MM.1S (cell line): ENCODE results near the gene ZNF593OS.
A peak's percentile ranks its signal among the peaks of the same experiment; 100 is the strongest.

Experiments used
- DNase-seq: peaks from one replicate; pipeline ENCODE4 v3.0.0-alpha.2; 2015
- H2AFZ ChIP-seq: fragments of 300-600 bp; sonication (generic); 2 replicates; pipeline ENCODE4 v1.6.0; 2016; ENCODE audit warnings: antibody characterized with exemption, low read length
- H3F3A ChIP-seq: fragments of 300-600 bp; sonication (generic); 2 replicates; pipeline ENCODE4 v1.6.1; 2016; ENCODE audit warnings: mild to moderate bottlenecking, antibody characterized with exemption, low read length, moderate library complexity, mixed read lengths; ENCODE audit not compliant: insufficient read depth
- H3K27ac ChIP-seq: fragments of 300-600 bp; sonication (generic); 2 replicates; pipeline ENCODE4 v1.5.1; 2016; ENCODE audit warnings: mild to moderate bottlenecking, low read length
- H3K27me3 ChIP-seq: fragments of 300-600 bp; sonication (generic); replicated peaks from 2 replicates; pipeline ENCODE4 v1.6.0; 2016; ENCODE audit warnings: low read length; ENCODE audit not compliant: insufficient read depth
- H3K36me3 ChIP-seq: fragments of 300-600 bp; sonication (generic); replicated peaks from 2 replicates; pipeline ENCODE4 v1.6.1; 2016; ENCODE audit warnings: mild to moderate bottlenecking, low read length, mixed read lengths; ENCODE audit not compliant: insufficient read depth
- H3K4me1 ChIP-seq: fragments of 300-600 bp; sonication (generic); 2 replicates; pipeline ENCODE4 v1.6.1; 2016; ENCODE audit warnings: low read length, mixed read lengths
- H3K4me2 ChIP-seq: fragments of 300-600 bp; sonication (generic); 2 replicates; pipeline ENCODE4 v1.6.0; 2016; ENCODE audit warnings: low read depth, low read length
- H3K4me3 ChIP-seq: fragments of 300-600 bp; sonication (generic); 2 replicates; pipeline ENCODE4 v1.5.1; 2016; ENCODE audit warnings: low read length, mixed read lengths
- H3K79me2 ChIP-seq: fragments of 300-600 bp; sonication (generic); 2 replicates; pipeline ENCODE4 v1.6.1; 2016; ENCODE audit warnings: mixed run types, low read length, mixed read lengths
- H3K9ac ChIP-seq: fragments of 300-600 bp; sonication (generic); 2 replicates; pipeline ENCODE4 v1.6.1; 2016; ENCODE audit warnings: low read length, mixed read lengths
- H3K9me2 ChIP-seq: fragments of 300-600 bp; sonication (generic); replicated peaks from 2 replicates; pipeline ENCODE4 v1.6.1; 2016; ENCODE audit warnings: mild to moderate bottlenecking, low read length, mixed read lengths; ENCODE audit not compliant: insufficient read depth
- H3K9me3 ChIP-seq: fragments of 300-600 bp; sonication (generic); replicated peaks from 2 replicates; pipeline ENCODE4 v1.6.1; 2016; ENCODE audit warnings: mild to moderate bottlenecking, low read length, mixed read lengths; ENCODE audit not compliant: insufficient read depth
- H4K20me1 ChIP-seq: fragments of 300-600 bp; sonication (generic); 2 replicates; pipeline ENCODE4 v1.6.1; 2016; ENCODE audit warnings: mild to moderate bottlenecking, low read length, moderate library complexity, mixed read lengths; ENCODE audit not compliant: insufficient read depth
- CTCF ChIP-seq: fragments of 300-600 bp; sonication (generic); IDR thresholded peaks from 2 replicates; pipeline ENCODE4 v1.5.1; 2016; ENCODE audit warnings: antibody characterized with exemption, low read length, mixed read lengths
- EZH2 ChIP-seq: fragments of 300-600 bp; sonication (generic); optimal IDR thresholded peaks from 2 replicates; pipeline ENCODE3; 2017; ENCODE audit warnings: low read depth, mild to moderate bottlenecking, antibody characterized with exemption, low read length, mixed read lengths
- EZH2phosphoT487 ChIP-seq: fragments of 300-600 bp; sonication (generic); IDR thresholded peaks from 2 replicates; pipeline ENCODE4 v1.6.1; 2018; ENCODE audit warnings: antibody characterized with exemption, low read length

The ZNF593OS gene

GRCh38 chr1:26169198-26169554, 2.5 kb downstream of the ZNF593OS start:
- Histone ChIP-seq H3K36me3 (no peaks in the 10 kb centered on the region), H4K20me1 (no peaks in the 10 kb centered on the region), H3K9ac (no peak overlapping the region; the same call in 1 of the 2 replicates), H3K9me2 (no peaks in the 10 kb centered on the region), H2AFZ (peak overlapping the region; percentile 94), H3K27ac (no peak overlapping the region), H3K27me3 (no peaks in the 10 kb centered on the region; the same call in 1 of the 2 replicates), H3K9me3 (no peaks in the 10 kb centered on the region), H3F3A (no peaks in the 10 kb centered on the region), H3K79me2 (peaks cover 14% of the 10 kb centered on the region), H3K4me1 (peaks cover 6% of the 10 kb centered on the region; the same call in 1 of the 2 replicates), H3K4me3 (no peak overlapping the region; the same call in 1 of the 2 replicates), H3K4me2 (peak overlapping the region; percentile 94; the same call in 1 of the 2 replicates)
- no peak for DNase-seq
- TF ChIP-seq CTCF (no peak), EZH2phosphoT487 (no peak), EZH2 (no peak)

GRCh38 chr1:26168410-26169197, 3.0 kb downstream of the ZNF593OS start, which contains the start of gene C1orf232:
Gene C1orf232 (minus strand): TSS chr1:26168963. CDS start chr1:26168499, 464 bp downstream.
- H3K27ac ChIP-seq: peak within 1 kb of the TSS; percentile 30; the same call in 1 of the 2 replicates
- DNase-seq: no peak
- peak within 1 kb of the TSS; percentile 90 for H3K9ac ChIP-seq
- H3K27me3 ChIP-seq: peaks cover 3% of the 10 kb centered on the region; the same call in 1 of the 2 replicates
- no peaks in the 10 kb centered on the region for H3K9me2 ChIP-seq
- TF ChIP-seq EZH2phosphoT487: no peak
- TF ChIP-seq EZH2: no peak
- TF ChIP-seq CTCF: no peak
- H2AFZ ChIP-seq: peak within 1 kb of the TSS; percentile 94
- H3K4me2 ChIP-seq: peak within 1 kb of the TSS; percentile 94
- no peaks in the 10 kb centered on the region for H3K36me3 ChIP-seq
- H3K4me3 ChIP-seq: peak within 1 kb of the TSS; percentile 90
- no peaks in the 10 kb centered on the region for H3K9me3 ChIP-seq
- no peaks in the 10 kb centered on the region for H3F3A ChIP-seq
- H4K20me1 ChIP-seq: no peaks in the 10 kb centered on the region
- peaks cover 6% of the 10 kb centered on the region; the same call in 1 of the 2 replicates for H3K4me1 ChIP-seq
- H3K79me2 ChIP-seq: peaks cover 14% of the 10 kb centered on the region

- Histone ChIP-seq H3K4me1 (peaks cover 6% of the 10 kb centered on the region; the same call in 1 of the 2 replicates), H3K9ac (no peak overlapping the region), H3K79me2 (peaks cover 14% of the 10 kb centered on the region), H3K9me2 (no peaks in the 10 kb centered on the region), H3K4me2 (no peak overlapping the region), H2AFZ (no peak overlapping the region), H3K36me3 (no peaks in the 10 kb centered on the region), H4K20me1 (no peaks in the 10 kb centered on the region), H3K4me3 (no peak overlapping the region), H3K9me3 (no peaks in the 10 kb centered on the region), H3K27me3 (peaks cover 18% of the 10 kb centered on the region), H3K27ac (no peak overlapping the region), H3F3A (no peaks in the 10 kb centered on the region)
- no peak for TF ChIP-seq CTCF
- no peak for TF ChIP-seq EZH2
- no peak for TF ChIP-seq EZH2phosphoT487
- DNase-seq: no peak
These were observed 4.8 kb downstream of the ZNF593OS start for GRCh38 chr1:26166719-26167281.
